ENCODE measurements around the gene VAT1.

Gene VAT1

GRCh38 chr17:43026595-43026994 is 4.4 kb upstream of the VAT1 start:
- DNase-seq, result no peak

GRCh38 chr17:43025766-43026537 is 3.8 kb upstream of the VAT1 start:
- DNase-seq, result no peak

DNA sequence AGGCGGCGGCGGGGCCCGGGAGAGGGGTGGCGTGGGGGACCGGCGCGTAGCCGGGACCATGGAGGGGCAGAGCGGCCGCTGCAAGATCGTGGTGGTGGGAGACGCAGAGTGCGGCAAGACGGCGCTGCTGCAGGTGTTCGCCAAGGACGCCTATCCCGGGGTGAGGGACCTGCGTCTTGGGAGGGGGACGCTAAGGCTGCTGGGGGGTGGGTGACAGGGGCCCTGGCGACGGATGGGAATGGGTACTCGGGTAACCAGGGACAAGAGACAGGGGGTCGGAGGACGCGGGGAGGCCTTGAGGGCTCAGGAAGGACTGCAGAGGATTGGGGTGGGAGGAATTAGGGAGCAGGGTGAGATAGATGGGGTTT is 3.1 kb upstream of the VAT1 start:
- DNase-seq, result no peak

DNA sequence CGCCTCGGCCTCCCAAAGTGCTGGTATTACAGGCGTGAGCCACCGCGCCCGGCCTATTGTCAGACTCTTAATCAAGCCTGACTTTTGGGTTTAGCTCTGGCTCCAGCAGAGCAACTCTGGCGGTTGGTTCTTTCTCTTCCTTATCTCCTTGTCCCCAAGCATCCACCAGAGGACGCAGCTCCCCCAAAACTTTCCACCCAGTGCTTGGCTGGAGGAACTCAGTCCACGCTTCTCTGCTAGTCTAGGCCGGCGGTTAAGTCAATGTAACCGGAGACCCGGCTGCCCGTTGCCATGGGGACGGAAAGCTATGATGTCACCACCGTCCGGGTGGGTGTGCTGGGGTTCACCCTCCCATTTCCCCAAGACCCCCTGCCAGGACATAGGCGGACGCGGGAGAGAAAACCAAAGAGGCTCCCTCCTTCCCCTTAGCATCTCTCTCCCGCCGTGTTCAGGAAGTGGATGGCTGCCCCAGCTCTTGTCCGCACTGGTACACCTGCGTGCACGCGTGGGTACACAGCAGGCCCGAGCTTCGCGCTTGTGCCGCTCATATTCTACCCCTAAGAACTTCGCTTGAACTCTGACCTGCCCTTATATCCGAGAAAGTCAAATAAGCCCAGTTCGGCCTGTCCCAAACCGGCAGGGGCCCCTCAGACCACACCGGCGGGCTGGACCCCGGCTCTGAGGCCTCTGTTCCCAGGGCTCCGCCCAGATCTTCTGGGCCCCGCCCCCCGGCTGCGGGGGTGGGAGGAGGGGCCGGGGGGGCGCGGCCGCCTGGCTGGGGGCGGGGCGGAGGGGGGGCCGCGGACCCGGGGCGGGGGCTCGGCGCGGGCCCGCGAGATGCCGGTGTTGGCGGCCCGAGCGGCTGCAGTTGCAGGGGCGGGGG is 2.5 kb upstream of the VAT1 start, which contains the start of gene RND2:
Gene RND2 (plus strand): TSS at position 825 of the 883 bp plus-strand sequence. CDS start 117 bp downstream, outside the sequence.
- peak; percentile 96 for DNase-seq

DNA sequence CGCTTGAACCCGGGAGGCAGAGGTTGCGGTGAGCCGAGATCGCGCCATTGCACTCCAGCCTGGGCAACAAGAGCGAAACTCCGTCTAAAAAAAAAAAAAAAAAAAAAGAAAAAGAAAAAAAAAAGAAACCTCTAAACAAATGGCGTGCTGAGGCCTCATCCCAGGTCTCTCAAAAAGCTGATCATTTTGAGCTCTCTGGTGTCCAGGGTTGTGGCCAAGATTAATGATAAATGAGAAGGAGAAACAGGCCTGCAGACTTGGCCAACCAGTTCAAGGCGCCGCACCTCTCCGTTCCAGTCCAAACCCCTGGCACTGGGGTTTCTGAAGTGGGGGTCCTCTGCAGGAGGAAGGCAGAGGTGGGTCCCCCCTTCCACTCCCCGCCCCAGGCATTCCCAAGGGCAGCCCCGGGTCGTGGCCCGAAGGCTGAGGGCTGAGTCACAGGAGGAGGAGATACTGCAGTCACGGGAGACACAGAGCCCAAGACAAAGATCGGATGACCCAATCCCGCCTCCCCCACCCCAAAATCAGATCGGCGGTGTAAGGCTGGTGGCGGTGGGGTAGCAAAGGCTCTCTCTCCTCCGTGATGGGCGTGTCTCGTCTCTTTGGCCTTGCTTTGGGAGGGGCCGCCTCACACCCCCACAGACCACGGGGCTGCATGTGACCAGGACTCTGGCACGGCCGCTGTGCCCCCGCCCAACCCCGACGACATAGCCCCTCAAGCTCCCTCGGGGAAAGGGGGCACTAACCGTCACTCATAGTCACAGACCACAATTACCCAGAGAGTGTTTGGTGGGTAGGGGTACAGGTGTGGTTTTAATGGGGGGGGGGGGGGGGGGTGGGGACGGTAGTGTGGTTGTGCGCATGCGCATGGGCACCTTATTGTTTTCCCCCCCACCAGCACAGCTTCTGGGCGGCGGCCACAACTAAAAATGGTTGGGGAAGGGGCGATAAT is 1.1 kb downstream of the VAT1 start:
- DNase-seq, result peak; percentile 73

GRCh38 chr17:43020030-43020621 is 2.1 kb downstream of the VAT1 start:
- DNase-seq, result peak; percentile 50

DNA sequence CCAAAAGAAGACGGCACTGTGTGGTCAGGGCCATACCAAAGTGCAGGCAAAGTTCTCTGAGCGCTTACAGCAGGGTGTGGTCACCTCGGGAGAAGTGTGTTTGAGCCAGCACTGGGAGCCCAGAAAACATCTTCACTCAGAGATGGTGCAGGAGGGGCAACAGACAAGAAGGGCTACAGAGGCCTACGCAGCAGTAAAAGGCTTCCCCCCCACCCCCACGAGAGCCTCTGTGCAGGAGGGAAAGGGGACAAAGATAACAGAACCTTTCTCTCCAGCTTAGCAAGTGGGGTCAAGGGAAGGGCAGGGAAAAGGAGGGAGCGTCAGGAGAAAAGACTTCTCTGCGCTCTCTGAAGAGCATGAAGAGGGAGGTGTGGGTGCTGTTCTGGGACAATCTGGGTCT is 2.8 kb downstream of the VAT1 start:
- DNase-seq, result peak; percentile 11

GRCh38 chr17:43018932-43019331 is 3.3 kb downstream of the VAT1 start:
- DNase-seq, result no peak

DNA sequence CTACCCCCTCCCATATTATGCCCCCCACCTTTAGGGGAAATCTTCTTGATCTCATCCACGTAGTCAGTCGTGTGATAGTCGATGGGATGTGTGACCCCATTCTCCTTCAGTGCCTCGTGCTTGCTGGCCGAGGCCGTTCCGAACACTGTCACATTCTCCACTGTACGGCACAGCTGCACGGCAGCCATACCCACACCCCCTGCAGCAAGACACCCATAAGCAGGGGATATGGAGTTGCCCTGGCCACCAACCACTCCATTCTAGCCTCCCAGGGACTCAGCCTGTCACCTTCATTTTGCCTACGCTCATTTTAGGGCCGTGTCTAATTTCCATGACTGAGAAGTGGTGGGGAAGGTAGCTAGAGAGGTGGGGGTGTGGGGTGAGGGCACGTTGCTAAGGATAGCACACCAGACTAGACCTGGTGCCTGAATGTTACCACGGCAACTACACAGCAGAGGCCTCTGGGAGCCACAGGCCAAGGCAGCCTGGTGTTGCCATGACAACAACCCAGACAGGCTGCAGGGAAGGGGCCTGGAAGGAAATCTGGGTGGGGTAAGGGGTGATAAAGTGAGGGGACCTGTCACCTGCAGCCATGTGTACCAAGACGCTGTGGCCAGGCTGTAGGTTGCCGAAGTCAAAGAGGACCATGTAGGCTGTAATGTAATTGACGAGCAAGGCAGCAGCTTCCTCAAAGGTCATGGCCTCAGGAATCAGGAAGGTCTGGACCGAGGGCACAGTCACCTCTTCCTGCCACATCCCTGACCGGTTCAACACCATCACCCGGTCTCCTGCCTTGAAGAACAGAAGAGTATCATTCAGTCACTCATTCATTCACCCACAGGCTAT is 4.0 kb downstream of the VAT1 start:
- peak; percentile 12 for DNase-seq

DNA sequence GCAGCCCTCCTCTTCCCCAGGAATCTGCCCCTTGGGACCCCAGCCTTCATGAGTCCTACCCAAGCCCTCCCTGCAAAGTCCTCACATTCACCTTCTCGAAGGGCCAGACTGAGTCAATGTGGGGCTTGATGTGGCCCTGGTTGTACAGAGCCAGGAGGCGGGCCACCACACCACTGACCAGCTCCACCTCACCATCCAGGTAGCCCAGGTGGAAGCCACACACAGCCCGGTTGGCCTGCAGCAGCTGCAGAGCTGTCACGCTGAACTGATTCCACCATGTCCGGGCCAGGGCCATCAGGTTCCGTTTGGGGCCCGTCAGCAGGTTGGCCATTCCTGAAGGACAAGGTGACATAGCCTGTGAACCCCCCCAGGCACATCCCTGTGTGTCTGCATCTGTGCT is 6.0 kb downstream of the VAT1 start:
- no peak for DNase-seq

- DNase-seq, result no peak
Measured at GRCh38 chr17:43015579-43015978, 6.6 kb downstream of the VAT1 start.

- DNase-seq, result no peak
Measured at GRCh38 chr17:43014649-43015542, 7.3 kb downstream of the VAT1 start.

GRCh38 chr17:43014020-43014648 is 8.1 kb downstream of the VAT1 start:
- no peak for DNase-seq

- no peak for DNase-seq
Measured at GRCh38 chr17:43013296-43013695, 8.9 kb downstream of the VAT1 start.

GRCh38 chr17:43011728-43012472 is 10.3 kb downstream of the VAT1 start:
- no peak for DNase-seq

- DNase-seq, result no peak
Measured at GRCh38 chr17:43010667-43011308, 11.4 kb downstream of the VAT1 start.

- peak; percentile 79 for DNase-seq
Measured at GRCh38 chr17:43006639-43007551, 15.3 kb downstream of the VAT1 start, which contains the start of gene IFI35. Gene IFI35 (plus strand): TSS chr17:43006784. CDS start chr17:43006948, 164 bp downstream.

Measured in fibroblast of skin of right biceps (primary cell).